Endothelial cell of umbilical vein (primary cell): ENCODE data around the gene FGF12. TPM values are rescaled to one million over a fixed set of nuclear protein-coding genes. Genes with fewer than 3 reads are reported as not detected.

Experiments
- BruUV-seq: library from RNA; stranded (reverse); fragments of 400-500 nt; replicated peaks from 2 replicates; lab custom pipeline; 2021; lab: Mats Ljungman, UMichigan
- CTCF ChIA-PET: fragments of 300-600, 350-600 bp; sonication (Branson Sonifier 250); formaldehyde crosslinking; loops from one replicate; lab custom pipeline; 2021; ENCODE audit warnings: antibody characterized with exemption, inconsistent platforms; lab: Charles Lee
- POLR2A ChIA-PET: fragments of 300-600, 350-600 bp; sonication (Branson Sonifier 250); formaldehyde crosslinking; loops from one replicate; lab custom pipeline; 2021; ENCODE audit warnings: antibody characterized with exemption, inconsistent platforms; lab: Charles Lee
- DNase-seq: peaks from one replicate; pipeline ENCODE4 v3.0.0-alpha.2; 2011; ENCODE audit warnings: low read depth, low spot score
- FAIRE-seq: peaks from 2 replicates; lab custom pipeline; 2011; peaks lifted over from hg19 to GRCh38; lab: Jason Lieb, UNC
- H2AFZ ChIP-seq: 2 replicates; pipeline ENCODE4 v1.6.0; 2012; ENCODE audit warnings: low read depth, low read length, control low read depth, inconsistent platforms
- H3K27ac ChIP-seq: 2 replicates; pipeline ENCODE4 v1.5.1; 2011; ENCODE audit warnings: low read depth, mild to moderate bottlenecking, control low read depth, low read length, moderate library complexity; ENCODE audit not compliant: insufficient read depth
- H3K27me3 ChIP-seq, 2 experiments: 2 replicates each; pipeline versions ENCODE4 v1.6.0 to v1.6.1; 2011; ENCODE audit warnings: low read length in 2 of 2, mixed read lengths in 1 of 2; ENCODE audit not compliant: control insufficient read depth in 2 of 2, insufficient read depth in 2 of 2
- H3K36me3 ChIP-seq, 2 experiments: 2 replicates in 1 of 2; 3 replicates in 1 of 2; pipeline ENCODE4 v1.5.1; 2011; ENCODE audit warnings: low read length in 2 of 2, mild to moderate bottlenecking in 1 of 2, moderate library complexity in 1 of 2; ENCODE audit not compliant: control insufficient read depth in 2 of 2, insufficient read depth in 2 of 2; ENCODE audit errors: extremely low read depth in 1 of 2
- H3K4me1 ChIP-seq: 3 replicates; pipeline ENCODE4 v1.5.1; 2011; ENCODE audit warnings: mild to moderate bottlenecking, low read length; ENCODE audit not compliant: control insufficient read depth, insufficient read depth; ENCODE audit errors: extremely low read depth
- H3K4me2 ChIP-seq: 2 replicates; pipeline ENCODE4 v1.6.1; 2011; ENCODE audit warnings: low read length, control low read depth, mixed read lengths; ENCODE audit not compliant: insufficient read depth
- H3K4me3 ChIP-seq, 3 experiments: fragments of 200-600 bp in 1 of 3; sonication (generic), shearing (Covaris generic) in 1 of 3; replicated peaks in 1 of 3; 2 replicates each; pipeline ENCODE4 v1.5.1; 2011 to 2016; ENCODE audit warnings: control low read depth in 3 of 3, low read length in 3 of 3, mild to moderate bottlenecking in 2 of 3, inconsistent platforms in 1 of 3, low read depth in 1 of 3, moderate library complexity in 1 of 3; ENCODE audit not compliant: insufficient read depth in 1 of 3
- H3K79me2 ChIP-seq: 2 replicates; pipeline ENCODE4 v1.6.0; 2012; ENCODE audit warnings: low read length, inconsistent platforms; ENCODE audit not compliant: control insufficient read depth, insufficient read depth
- H3K9ac ChIP-seq: replicated peaks from 2 replicates; pipeline ENCODE3; 2011; ENCODE audit warnings: low read length, control low read depth; ENCODE audit not compliant: insufficient read depth; ENCODE audit errors: extremely low read depth
- H3K9me1 ChIP-seq: replicated peaks from 3 replicates; pipeline ENCODE4 v1.6.0; 2011; ENCODE audit warnings: mild to moderate bottlenecking, low read length; ENCODE audit not compliant: control insufficient read depth, insufficient read depth; ENCODE audit errors: extremely low read depth
- H3K9me3 ChIP-seq: replicated peaks from 2 replicates; pipeline ENCODE4 v1.5.1; 2012; ENCODE audit warnings: low read length, inconsistent platforms; ENCODE audit not compliant: control insufficient read depth, insufficient read depth
- H4K20me1 ChIP-seq: replicated peaks from 2 replicates; pipeline ENCODE3; 2011; ENCODE audit warnings: mild to moderate bottlenecking, low read length; ENCODE audit not compliant: control insufficient read depth, insufficient read depth; ENCODE audit errors: extremely low read depth
- CTCF ChIP-seq, 2 donors: IDR thresholded peaks; 1 replicate in 1 of 2; 2 replicates in 1 of 2; pipeline ENCODE4 v1.5.1; 2011; ENCODE audit warnings: low read length in 2 of 2, mild to moderate bottlenecking in 2 of 2, moderate library complexity in 2 of 2, control low read depth in 1 of 2, inconsistent platforms in 1 of 2, low read depth in 1 of 2; ENCODE audit not compliant: insufficient read depth in 1 of 2; ENCODE audit errors: extremely low read depth in 1 of 2
- EZH2 ChIP-seq: IDR thresholded peaks from 2 replicates; pipeline ENCODE4 v1.6.1; 2012; ENCODE audit warnings: borderline replicate concordance, low read depth, mild to moderate bottlenecking, moderate library complexity, low read length, inconsistent platforms; ENCODE audit not compliant: severe bottlenecking
- FOS ChIP-seq: IDR thresholded peaks from 2 replicates; pipeline ENCODE4 v1.6.1; 2011; ENCODE audit warnings: mild to moderate bottlenecking, low read length, moderate library complexity, borderline replicate concordance; ENCODE audit not compliant: insufficient read depth
- GATA2 ChIP-seq: IDR thresholded peaks from 2 replicates; pipeline ENCODE4 v1.7.0; 2011; ENCODE audit warnings: low read depth, mild to moderate bottlenecking, moderate library complexity, mixed read lengths, low read length; ENCODE audit not compliant: insufficient read length, insufficient read depth
- JUN ChIP-seq: IDR thresholded peaks from 2 replicates; pipeline ENCODE4 v1.6.1; 2011; ENCODE audit warnings: borderline replicate concordance, low read depth; ENCODE audit not compliant: insufficient read length, insufficient read depth
- MAX ChIP-seq: IDR thresholded peaks from 2 replicates; pipeline ENCODE4 v1.6.1; 2011; ENCODE audit not compliant: insufficient read depth, insufficient read length
- MYC ChIP-seq: IDR thresholded peaks from one replicate; pipeline ENCODE4 v1.6.1; 2011; ENCODE audit warnings: mild to moderate bottlenecking, low read depth, low read length
- POLR2A ChIP-seq: IDR thresholded peaks from 2 replicates; pipeline ENCODE4 v1.6.1; 2012; ENCODE audit warnings: low read depth, mild to moderate bottlenecking, control low read depth, low read length
- POLR2AphosphoS5 ChIP-seq: IDR thresholded peaks from 2 replicates; pipeline ENCODE4 v1.6.1; 2012; ENCODE audit warnings: low read depth, mild to moderate bottlenecking, control low read depth, low read length, moderate library complexity; ENCODE audit not compliant: insufficient read depth
- dilution Hi-C: fragments of 300-500 bp; cut with MboI; formaldehyde crosslinking; loops from one replicate; pipeline ENCODE4 v1.15.0; 2019; ENCODE audit warnings: low sequenced_read_pairs; ENCODE audit not compliant: extremely low pct_ligation_motif_present
- intact Hi-C: fragments of 100-400 bp; cut with micrococcal nuclease; formaldehyde crosslinking; loops from one replicate; pipeline ENCODE4 v1.10.0; 2022
- polyA plus RNA-seq, 4 experiments: library from polyadenylated mRNA; depleted of rRNA in 3 of 4; stranded (reverse) in 3 of 4; unstranded in 1 of 4; fragments of >200 nt; gene quantifications; 2 replicates each; pipeline versions ENCODE4 v1.2.1 to v1.2.3, GENCODE V29; 2011 to 2012; ENCODE audit warnings: missing spikeins in 1 of 4
- total RNA-seq: library from RNA; stranded (reverse); gene quantifications from 2 replicates; pipeline ENCODE4 v1.2.3, GENCODE V29; 2021

FGF12 gene
- total and polyA plus RNA-seq, 2 donors (not counting 3 experiments of a cell fraction or from before 2014, with no cell fraction given): 0.72 to 2.5 TPM

GRCh38 chr3:192170659-192171058 lies 556.7 kb downstream of the FGF12 start:
- Histone ChIP-seq H3K79me2 (no peaks in the 10 kb centered on the region), H2AFZ (no peak overlapping the region), H3K27ac (no peak overlapping the region), H3K9me1 (no peaks in the 10 kb centered on the region), H3K9me3 (no peaks in the 10 kb centered on the region), H3K4me2 (no peak overlapping the region), H3K4me1 (peaks cover 14% of the 10 kb centered on the region), H4K20me1 (no peaks in the 10 kb centered on the region), H3K27me3 (no peaks in the 10 kb centered on the region), H3K4me3 (no peak overlapping the region), H3K9ac (no peak overlapping the region), H3K36me3 (no peaks in the 10 kb centered on the region)
- dilution Hi-C loops (no loop called here), intact Hi-C loops (no loop called here)
- no peak for FAIRE-seq
- BruUV-seq: no TSS peak
- DNase-seq: no peak
- ChIA-PET POLR2A (no interaction called here), CTCF (interaction anchor here (1.4 to 2.0 kb wide), 4 partner anchors 15 to 45 kb away, joined by 3 to 8 read pairs (median 4); no protein-coding TSS in a partner anchor)
- no peak for TF ChIP-seq CTCF (IDR thresholded peaks at IDR 0.05; ENCODE audit: extremely low read depth in 1 of 2, insufficient read depth in 1 of 2, low read depth in 1 of 2, low read length in 2 of 2)
- no peak for TF ChIP-seq JUN
- no peak for TF ChIP-seq EZH2
- no peak for TF ChIP-seq MAX
- TF ChIP-seq GATA2: no peak
- no peak for TF ChIP-seq POLR2A
- TF ChIP-seq MYC: no peak
- TF ChIP-seq POLR2AphosphoS5: no peak
- no peak for TF ChIP-seq FOS
